HG03039 (cell line): ENCODE data around the gene XBP1.
"Not testable (repeated sequence)": the region's sequence is repeated elsewhere in the genome, so short reads cannot be mapped to it uniquely, and the experiment has no call there.

Experiments
- ATAC-seq: cut with Tn5 transposase; IDR thresholded peaks from one replicate; pipeline ENCODE4 v1.9.1; 2021; ENCODE audit warnings: mild to moderate bottlenecking, moderate library complexity; ENCODE audit not compliant: unreplicated experiment

Gene XBP1

GRCh38 chr22:28754512-28754911 is 45.9 kb downstream of the XBP1 start:
- ATAC-seq, result not testable (repeated sequence)

- ATAC-seq, result no peak
These were observed 49.9 kb downstream of the XBP1 start for GRCh38 chr22:28750471-28750881.
